ENCODE results near the gene AREG.
"Not testable (repeated sequence)": the region's sequence is repeated elsewhere in the genome, so short reads cannot be mapped to it uniquely, and the experiment has no call there.

Gene AREG, protein sequence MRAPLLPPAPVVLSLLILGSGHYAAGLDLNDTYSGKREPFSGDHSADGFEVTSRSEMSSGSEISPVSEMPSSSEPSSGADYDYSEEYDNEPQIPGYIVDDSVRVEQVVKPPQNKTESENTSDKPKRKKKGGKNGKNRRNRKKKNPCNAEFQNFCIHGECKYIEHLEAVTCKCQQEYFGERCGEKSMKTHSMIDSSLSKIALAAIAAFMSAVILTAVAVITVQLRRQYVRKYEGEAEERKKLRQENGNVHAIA

DNA sequence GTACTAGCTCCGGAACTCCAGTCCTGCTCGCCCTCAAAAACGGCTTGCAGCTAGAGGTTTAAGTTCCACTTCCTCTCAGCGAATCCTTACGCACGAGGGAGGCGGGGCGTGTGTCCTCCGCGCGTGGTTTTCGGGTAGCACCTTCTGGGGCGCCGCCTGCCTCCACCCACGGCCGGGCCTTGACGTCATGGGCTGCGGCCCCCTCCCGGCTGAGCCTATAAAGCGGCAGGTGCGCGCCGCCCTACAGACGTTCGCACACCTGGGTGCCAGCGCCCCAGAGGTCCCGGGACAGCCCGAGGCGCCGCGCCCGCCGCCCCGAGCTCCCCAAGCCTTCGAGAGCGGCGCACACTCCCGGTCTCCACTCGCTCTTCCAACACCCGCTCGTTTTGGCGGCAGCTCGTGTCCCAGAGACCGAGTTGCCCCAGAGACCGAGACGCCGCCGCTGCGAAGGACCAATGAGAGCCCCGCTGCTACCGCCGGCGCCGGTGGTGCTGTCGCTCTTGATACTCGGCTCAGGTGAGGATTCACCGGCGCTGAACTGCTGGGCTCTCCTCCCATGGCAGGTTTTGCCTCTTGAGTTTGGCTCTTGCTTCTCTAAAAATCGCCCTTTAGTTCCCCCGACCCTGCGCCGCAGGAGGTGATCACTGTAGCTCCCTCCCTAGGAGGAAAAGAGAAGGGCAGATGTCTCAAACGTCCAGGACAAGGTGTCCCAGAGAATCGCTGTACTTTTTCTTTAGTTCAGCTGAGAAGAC is at the start of gene AREG:
AREG (plus strand) TSS at position 246 of the 752 bp plus-strand sequence; CDS start at position 456, 210 bp downstream.
- DNase-seq (ENCODE audit: low read depth, low spot score) = peak; percentile 74

DNA sequence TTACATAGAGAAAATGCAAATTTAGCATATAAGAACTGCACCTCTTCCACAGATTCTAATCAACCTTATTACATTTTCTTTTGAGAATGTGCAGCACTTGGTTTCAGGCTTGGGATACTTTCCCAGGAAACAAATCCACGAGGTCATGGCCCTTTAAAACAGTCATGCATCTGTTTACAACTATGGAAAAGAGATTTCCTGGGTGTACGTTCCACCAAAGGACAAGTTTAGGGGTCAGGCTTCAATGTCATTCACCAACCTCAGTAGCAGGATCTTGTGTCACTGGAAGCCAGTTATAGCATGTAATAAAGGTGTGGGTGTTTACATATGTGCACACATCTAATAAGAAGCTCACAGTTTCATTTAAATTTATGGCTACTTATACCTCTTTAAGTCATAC is 49.3 kb upstream of the AREG start:
- DNase-seq (ENCODE audit: low read depth, low spot score) = no peak

DNA sequence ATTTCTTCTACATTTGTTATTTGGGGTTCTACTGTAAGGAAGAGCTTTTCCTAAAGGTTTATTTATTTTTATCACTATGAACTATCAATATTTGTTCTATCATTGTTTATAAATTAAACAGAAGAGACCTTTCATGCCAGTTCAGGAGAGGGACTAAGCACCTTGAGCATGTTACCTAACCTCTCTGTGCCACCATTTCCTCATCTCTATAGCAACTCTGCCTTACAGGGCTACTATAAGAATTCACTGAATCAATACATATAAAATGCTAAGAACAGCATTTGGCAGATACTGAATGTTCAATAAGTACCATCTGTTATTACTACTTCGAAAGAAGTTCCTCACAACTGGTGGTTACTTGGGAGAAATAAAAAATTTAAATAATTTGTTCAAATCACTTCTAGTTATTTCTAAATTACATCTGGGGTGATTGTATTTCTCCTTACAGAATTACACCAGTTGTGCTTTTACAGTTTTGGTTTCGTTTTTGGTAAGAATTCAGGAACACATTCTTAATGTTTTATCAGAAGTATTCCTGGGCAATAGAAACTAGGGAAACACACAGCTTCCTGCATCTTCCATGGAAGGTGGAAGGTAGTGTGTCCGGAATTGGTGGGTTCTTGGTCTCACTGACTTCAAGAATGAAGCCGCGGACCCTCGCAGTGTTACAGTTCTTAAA is 47.0 kb upstream of the AREG start:
- no peak for DNase-seq (ENCODE audit: low read depth, low spot score)

DNA sequence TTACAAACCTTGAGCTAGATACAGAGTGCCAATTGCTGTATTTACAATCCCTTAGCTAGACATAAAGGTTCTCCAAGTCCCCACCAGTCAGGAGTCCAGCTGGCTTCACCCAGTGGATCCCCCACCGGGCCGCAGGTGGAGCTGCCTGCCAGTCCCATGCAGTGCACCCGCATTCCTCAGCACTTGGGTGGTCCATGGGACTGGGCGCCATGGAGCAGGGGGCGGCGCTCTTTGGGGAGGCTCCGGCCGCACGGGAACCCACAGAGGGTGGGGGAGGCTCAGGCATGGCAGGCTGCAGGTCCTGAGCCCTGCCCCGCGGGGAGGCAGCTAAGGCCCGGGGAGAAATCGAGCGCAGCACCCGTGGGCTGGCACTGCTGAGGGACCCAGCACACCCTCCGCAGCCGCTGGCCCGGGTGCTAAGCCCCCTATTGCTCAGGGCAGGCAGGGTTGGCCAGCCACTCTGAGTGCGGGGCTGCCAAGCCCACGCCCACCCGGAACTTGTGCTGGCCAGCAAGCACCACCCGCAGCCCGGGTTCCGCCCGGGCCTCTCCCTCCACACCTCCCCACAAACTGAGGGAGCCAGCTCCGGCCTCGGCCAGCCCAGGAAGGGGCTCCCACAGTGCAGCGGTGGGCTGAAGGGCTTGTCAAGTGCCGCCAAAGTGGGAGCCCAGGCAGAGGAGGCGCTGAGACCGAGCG is 45.9 kb upstream of the AREG start:
- DNase-seq (ENCODE audit: low read depth, low spot score) = not testable (repeated sequence)

DNA sequence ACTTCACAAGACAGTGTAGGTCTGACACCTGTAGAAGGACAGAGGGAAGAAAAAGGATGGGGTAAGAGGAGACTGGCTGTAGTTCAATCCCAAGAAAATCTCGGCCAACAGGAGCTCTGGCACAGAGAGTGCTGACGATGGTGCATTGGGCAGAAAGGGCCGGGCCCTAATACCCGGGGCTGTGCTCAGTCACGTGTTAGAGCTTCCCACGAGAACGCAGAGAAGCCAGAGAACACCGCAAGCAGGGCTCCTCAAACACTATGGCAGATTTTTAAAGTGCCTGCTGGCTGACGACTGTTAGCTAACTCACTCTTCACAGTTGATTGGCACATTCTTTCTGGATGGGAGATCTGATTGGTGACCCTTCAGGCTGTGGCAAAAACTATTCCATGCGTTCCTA is 44.5 kb upstream of the AREG start:
- DNase-seq (ENCODE audit: low read depth, low spot score) = no peak

DNA sequence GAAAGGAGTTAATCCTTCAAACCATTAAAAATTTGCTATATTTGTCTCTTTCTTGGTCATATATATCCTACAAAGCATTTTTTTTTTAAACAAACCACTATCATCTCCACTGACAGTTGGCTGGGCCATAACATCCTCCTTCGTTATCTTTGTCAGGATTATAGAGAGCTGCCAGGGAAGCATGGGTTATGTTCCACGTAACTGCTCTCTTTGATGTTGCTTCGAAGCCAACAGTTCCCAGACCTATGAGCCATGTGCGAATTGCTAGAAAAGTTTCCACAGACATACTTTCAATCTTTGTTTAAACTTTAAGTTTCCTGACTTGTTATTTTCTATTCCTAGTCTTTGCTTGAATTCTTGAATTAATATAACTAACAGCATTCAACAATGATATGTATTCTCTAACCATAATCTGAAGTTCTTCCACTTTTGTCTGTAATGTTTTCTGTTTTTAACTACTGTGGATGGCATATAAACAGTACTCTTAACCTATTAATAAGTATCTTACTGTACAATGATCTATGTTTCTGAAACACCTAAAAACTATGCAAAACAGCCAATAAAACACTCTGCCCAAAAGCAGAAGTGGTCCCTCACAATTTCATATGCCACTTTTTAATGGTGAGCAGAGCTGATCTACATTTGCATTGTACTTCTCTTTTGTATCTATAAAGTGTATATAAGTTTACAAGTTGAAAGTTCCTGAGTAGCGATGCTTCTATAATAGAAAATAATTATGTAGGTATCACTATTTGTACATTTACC is 42.1 kb upstream of the AREG start:
- DNase-seq (ENCODE audit: low read depth, low spot score) = no peak

DNA sequence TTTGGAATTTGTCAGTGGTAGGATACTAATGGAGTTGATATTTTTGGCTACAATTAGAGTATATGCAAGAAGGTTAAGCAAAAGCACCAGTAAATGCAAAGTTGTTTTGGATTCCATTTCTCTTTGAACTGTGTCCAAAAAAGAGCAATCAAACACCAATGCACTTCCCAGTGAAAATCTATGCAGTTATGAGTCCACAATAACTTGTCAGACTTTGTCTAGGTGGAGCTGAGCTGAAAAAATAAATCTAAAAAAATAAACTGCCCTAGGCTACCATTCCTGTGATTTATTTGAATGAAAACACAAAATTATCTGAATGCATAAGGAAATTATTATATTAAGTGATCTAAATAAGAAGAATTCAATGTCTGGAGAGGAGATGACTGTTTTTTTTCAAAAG is 37.0 kb upstream of the AREG start:
- no peak for DNase-seq (ENCODE audit: low read depth, low spot score)

DNA sequence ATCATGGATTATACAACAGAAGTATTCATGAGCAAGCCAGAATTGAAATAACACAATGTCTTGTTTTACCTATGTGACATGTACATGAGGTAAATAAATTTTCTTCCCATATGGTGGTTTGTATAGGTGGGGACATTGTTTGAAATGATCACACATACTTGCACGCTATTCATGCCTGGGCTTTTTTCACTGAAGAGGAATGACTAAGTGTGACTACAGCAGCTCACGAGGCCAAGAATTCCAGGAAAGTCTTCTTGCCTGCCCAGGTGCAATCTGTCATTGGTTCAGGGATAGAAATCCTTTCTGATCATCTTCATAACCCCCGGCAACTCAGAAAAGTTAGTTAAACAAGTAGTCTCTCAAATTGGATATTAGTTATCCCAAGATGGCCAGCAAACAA is 36.3 kb upstream of the AREG start:
- no peak for DNase-seq (ENCODE audit: low read depth, low spot score)

DNA sequence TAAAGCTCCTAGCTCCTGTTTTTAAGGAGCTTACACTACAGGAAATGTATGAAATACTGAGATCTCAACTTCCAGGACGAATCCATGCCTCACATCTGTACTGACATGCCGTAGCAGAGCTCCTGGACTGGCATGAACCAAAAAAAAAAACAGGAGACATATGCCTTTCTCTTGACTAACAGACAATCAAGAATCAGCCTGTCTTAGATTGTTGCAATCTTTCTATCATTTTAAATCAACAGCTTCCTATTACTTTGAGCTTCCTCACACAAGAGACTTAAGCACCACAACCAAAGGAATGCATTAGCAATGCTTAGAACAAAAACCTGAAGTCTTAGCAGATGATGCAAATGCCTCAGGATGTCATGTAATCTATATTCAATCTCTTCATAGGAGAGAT is 34.7 kb upstream of the AREG start:
- DNase-seq (ENCODE audit: low read depth, low spot score) = no peak

DNA sequence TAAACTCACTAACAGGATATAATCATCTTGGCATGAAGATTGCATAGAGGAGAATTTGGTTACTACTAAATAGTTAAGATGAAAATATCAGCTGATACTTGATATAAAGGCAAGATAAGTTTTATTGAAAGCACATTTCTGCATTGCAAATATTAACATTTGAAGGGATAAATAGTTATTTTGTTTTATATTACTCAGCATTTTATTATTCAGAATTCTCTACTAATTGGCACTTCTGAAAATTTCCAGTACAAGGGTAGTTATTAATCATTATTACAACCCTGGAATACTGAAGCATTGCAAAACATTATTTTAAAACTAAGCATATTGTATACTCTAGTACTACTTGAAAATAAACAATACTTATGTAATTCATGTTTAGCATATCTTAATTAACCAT is 32.7 kb upstream of the AREG start:
- DNase-seq (ENCODE audit: low read depth, low spot score) = no peak

DNA sequence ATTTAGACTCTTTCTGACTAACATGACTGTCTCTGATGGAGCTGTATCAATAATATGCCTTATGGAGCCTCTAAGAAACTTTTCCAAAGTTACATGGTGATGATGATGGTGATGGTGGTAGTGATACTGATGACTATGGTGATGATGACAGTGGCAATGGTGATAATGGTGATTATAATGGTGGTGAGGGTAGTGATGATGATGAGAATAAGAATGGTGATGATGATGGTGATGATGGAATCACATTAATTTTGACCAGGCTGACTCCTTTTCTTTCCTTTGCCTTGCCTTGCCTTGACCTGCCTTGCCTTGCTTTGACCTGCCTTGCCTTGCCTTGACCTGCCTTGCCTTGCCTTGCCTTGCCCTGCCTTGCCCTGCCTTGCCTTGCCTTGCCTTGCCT is 31.7 kb upstream of the AREG start:
- DNase-seq (ENCODE audit: low read depth, low spot score) = no peak

DNA sequence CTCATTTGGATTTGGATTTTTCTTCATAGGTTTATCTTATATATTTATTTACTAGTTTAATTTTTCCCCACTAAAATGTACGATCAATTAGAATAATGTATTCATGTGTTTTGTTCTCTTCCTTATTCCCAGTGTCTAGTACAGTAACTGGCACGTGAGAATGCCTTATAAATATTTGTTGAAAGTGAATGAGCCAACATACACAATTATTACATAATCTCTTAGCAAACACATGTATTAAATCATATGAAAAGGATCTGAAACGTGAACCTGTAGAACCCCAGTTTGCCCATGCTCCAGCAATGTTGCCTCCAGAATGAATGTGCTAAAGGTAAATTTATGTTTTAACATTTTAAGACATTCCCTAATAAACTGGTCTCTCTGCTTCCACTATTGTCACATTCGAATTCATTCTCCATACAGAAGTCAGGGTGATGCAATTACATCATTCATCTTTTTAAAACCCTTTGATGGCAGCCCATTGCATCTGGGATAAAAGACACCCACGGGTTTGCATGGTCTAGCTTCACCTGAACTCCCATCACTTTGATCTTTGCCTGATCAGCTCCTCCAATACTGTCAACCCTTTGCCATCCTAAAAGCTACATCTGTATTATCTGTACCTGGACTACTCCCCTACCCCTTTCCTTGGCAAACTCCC is 30.7 kb upstream of the AREG start:
- DNase-seq (ENCODE audit: low read depth, low spot score) = no peak

DNA sequence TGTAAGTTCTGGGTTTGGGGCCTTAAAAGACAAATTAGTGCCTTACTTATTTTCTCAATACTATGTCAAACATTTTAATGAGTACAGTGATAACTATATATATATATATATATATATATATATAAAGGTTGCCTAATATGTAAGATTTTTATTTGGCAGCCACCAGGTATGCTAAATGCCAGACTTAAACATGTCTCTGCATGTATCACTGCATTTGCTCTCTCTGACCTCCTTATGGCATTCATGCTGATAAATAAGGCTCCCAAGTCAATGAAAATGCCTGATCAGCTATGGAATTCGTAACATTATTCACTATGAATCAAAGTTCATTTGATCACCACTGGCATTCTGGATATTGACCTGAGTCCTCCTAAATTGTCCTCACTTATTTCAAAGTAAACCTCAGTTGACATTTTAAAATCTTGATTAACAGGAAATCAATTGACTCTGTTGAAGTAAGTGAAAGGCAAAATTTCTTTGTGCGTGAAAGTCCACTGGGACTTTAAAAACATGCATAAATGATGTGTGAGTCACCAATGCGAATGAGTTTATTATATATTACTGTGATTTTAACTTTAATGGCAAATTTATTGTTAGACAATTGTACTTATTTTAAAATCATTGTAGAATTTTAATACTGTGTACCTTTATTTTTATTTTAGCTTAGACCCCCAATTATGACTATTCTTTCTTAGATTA is 29.2 kb upstream of the AREG start:
- DNase-seq (ENCODE audit: low read depth, low spot score) = no peak

DNA sequence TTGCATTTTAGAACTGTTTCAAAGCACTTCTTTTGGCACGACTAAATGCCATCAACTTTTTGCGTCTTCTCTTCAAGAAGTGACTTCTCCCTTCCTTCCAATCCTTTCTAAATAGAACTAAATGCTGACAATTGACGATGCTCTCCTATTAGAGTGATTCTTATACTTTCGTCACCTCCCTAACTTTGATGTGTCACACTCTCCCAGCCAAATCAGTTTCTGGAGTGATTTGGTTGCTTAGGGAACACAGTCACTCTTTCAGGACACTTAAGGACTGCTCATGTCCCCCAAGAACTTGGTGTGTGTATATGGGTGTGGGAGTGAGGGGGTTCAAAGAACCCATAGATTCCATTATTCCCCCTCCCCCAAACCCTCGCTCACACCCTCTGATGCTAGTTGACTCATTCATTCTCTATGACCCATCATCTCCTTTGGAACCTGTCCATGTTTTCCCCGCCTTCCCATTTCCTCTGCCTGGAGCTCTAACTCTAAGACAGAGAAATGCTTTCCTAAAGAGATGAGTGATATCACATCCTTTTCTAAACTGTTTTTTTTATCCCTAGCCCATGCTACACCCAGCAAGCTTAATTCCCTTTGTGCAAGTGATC is 26.8 kb upstream of the AREG start:
- no peak for DNase-seq (ENCODE audit: low read depth, low spot score)

DNA sequence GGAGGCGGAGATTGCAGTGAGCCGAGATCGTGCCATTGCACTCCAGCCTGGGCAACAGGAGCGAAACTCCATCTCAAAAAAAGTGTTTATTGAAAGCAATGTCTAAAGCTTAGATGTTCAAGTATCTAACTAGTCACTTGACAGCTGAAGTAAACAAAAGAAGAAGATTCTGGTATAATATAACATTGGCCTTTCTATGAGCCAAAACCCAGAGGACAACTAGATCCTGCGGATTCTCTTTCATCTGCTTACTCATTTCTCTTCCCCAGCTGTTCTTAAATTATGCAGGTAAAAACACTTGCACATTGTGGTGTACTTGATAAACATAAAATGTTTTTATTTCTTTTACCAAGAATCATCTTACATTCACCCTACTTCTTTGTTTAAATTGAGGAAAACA is 24.1 kb upstream of the AREG start:
- no peak for DNase-seq (ENCODE audit: low read depth, low spot score)

DNA sequence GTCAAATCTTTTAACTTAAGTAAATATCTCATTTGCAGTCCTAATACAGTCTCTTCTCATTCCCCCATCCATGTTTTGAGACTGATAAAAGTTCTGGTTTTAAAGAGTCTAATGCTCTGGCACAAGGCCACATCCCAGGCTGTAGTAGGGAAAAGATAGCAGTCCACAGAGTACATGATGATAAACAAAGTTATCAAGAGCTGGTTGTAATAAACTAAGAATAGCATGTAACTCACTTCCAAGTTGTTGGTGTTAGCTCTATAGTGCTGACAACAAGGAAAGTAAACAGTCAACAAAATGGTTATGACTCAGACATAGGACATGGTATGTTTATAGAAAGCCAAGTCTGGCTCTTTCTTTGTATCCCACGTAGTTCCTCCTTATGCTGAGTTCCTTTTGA is 21.8 kb upstream of the AREG start:
- DNase-seq (ENCODE audit: low read depth, low spot score) = no peak

DNA sequence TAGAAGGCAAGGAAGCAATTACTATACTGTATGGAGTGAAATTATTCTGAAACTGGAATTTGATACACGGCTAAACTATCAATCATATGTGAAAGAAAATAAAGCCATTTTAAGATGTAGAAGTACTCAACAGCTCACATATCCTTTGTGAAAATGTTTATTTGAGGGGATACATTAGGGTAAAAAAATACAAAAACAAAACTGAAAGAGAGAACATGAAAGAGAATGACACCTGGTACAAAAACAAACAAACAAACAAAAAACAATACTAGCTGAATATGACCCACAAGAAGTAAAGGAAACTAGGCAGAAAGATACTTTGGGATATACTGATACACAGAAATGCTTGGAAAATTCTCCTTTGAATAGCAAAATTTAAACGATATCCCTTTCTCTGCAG is 20.8 kb upstream of the AREG start:
- no peak for DNase-seq (ENCODE audit: low read depth, low spot score)

DNA sequence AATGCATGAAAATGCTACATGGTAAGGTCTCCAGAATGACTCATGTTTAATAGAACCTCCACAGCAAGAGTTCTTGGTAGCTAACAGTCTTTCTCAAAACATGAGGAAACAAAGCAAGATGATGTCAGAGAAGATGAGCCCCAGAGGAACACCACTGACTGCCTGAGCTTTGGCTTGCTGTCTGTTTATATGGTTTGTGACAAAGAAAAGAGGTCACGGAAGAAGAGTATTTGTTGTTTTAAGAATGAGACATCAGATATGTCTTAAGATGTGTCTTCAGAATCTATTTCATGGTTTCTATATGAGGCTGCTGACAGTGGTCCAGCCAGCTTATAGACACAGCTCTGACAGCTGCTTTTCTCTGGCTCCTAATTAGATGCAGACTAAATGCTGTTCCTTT is 18.8 kb upstream of the AREG start:
- DNase-seq (ENCODE audit: low read depth, low spot score) = no peak

DNA sequence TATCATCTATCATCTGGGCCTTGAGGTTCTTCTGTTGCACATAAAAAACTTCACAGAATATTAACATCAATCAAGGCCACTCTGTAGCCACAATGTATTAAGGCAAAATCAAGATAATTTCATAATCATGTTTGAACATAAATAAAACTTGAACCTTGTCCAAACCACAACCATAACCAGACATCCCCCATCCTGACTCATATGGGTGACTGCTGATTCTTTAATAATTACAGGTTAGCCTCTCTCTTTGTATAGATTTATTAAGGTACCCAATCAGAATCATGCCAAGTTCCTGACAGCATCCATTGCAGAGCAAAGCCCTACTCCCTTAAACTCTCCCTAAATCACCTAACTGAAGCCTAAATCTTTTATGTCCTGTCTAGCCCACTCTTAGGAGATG is 16.7 kb upstream of the AREG start:
- DNase-seq (ENCODE audit: low read depth, low spot score) = no peak

Measured in activated naive CD8-positive, alpha-beta T cell treated with anti-CD3 and anti-CD28 coated beads, Interleukin-2, amount 50 U/mL, for 16 hours (primary cell).